GM10266 (cell line): ENCODE results near the gene P2RY6.
A peak's percentile ranks its signal among the peaks of the same experiment; 100 is the strongest.

ENCODE experiments used
- DNase-seq: peaks from one replicate; pipeline ENCODE4 v3.0.0; 2012; ENCODE audit errors: extremely low spot score
- TF ChIP-seq, protein P1 (sequence below): IDR thresholded peaks from 2 replicates; pipeline ENCODE4 v1.5.1; 2012; ENCODE audit warnings: mild to moderate bottlenecking, low read depth; ENCODE audit not compliant: control insufficient read depth, insufficient read depth; ENCODE audit errors: missing control alignments

The P2RY6 gene

DNA sequence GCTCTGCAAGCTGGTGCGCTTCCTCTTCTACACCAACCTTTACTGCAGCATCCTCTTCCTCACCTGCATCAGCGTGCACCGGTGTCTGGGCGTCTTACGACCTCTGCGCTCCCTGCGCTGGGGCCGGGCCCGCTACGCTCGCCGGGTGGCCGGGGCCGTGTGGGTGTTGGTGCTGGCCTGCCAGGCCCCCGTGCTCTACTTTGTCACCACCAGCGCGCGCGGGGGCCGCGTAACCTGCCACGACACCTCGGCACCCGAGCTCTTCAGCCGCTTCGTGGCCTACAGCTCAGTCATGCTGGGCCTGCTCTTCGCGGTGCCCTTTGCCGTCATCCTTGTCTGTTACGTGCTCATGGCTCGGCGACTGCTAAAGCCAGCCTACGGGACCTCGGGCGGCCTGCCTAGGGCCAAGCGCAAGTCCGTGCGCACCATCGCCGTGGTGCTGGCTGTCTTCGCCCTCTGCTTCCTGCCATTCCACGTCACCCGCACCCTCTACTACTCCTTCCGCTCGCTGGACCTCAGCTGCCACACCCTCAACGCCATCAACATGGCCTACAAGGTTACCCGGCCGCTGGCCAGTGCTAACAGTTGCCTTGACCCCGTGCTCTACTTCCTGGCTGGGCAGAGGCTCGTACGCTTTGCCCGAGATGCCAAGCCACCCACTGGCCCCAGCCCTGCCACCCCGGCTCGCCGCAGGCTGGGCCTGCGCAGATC is 37.5 kb upstream of the P2RY6 start:
- TF ChIP-seq, protein P1, sequence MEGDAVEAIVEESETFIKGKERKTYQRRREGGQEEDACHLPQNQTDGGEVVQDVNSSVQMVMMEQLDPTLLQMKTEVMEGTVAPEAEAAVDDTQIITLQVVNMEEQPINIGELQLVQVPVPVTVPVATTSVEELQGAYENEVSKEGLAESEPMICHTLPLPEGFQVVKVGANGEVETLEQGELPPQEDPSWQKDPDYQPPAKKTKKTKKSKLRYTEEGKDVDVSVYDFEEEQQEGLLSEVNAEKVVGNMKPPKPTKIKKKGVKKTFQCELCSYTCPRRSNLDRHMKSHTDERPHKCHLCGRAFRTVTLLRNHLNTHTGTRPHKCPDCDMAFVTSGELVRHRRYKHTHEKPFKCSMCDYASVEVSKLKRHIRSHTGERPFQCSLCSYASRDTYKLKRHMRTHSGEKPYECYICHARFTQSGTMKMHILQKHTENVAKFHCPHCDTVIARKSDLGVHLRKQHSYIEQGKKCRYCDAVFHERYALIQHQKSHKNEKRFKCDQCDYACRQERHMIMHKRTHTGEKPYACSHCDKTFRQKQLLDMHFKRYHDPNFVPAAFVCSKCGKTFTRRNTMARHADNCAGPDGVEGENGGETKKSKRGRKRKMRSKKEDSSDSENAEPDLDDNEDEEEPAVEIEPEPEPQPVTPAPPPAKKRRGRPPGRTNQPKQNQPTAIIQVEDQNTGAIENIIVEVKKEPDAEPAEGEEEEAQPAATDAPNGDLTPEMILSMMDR: no peak
- DNase-seq: no peak

DNA sequence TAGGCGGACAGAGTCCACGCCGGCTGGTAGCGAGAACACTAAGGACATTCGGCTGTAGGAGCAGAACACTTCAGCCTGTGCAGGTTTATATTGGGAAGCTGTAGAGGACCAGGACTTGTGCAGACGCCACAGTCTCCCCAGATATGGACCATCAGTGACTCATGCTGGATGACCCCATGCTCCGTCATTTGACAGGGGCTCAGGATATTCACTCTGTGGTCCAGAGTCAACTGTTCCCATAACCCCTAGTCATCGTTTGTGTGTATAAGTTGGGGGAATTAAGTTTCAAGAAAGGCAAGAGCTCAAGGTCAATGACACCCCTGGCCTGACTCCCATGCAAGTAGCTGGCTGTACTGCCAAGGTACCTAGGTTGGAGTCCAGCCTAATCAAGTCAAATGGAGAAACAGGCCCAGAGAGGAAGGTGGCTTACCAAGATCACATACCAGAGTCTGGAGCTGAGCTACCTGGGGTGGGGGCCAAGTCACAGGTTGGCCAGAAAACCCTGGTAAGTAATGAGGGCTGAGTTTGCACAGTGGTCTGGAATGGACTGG is 36.8 kb upstream of the P2RY6 start:
- DNase-seq: no peak
- TF ChIP-seq, protein P1: no peak

DNA sequence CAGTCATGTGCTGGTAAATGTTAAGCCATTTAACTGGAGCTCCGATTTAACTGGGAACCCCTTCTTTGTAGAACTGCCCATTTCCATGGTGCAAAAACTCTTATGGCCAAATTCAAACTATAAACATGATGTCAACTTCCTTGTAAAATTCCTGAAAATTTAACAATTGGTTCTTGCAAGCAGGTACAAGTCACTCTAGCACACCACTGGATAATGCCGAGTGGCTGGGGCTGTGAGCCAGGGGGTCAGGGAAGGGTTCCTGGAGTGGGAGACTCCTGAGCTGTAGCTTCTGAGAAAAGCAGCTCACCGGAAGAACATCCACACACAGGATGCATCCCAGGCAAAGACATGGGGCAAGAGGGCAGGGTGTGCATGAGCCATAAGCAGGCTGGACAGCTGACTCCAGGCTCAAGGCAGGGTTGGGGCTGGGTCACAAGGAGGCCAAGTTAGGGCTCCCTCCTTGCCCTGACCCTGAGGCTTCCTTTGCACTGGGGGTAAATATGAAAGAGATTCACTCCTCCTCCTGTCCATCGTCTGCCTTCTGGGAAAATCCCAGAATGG is 35.9 kb upstream of the P2RY6 start:
- DNase-seq: no peak
- TF ChIP-seq, protein P1: no peak

DNA sequence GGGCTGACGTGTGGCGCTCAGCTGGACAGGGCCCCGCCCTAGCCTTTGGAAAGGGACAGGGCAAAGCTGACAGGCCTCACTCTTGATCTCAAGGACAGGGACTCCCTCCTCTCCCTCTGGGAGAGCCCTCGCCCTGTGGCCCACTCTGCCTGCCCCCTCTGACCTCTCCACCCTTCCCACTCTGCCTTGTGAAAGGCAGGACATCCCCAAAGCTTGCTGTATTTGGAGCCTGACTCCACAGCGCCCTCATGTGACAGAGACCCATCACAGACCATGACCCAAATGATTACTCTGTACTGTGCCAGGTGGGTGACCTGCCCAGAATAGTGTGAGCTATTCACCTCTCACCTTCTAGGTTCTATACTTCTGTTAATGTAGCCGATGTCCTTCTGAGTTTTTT is 35.3 kb upstream of the P2RY6 start:
- TF ChIP-seq, protein P1: peak; percentile 72
- DNase-seq: peak; percentile 84

DNA sequence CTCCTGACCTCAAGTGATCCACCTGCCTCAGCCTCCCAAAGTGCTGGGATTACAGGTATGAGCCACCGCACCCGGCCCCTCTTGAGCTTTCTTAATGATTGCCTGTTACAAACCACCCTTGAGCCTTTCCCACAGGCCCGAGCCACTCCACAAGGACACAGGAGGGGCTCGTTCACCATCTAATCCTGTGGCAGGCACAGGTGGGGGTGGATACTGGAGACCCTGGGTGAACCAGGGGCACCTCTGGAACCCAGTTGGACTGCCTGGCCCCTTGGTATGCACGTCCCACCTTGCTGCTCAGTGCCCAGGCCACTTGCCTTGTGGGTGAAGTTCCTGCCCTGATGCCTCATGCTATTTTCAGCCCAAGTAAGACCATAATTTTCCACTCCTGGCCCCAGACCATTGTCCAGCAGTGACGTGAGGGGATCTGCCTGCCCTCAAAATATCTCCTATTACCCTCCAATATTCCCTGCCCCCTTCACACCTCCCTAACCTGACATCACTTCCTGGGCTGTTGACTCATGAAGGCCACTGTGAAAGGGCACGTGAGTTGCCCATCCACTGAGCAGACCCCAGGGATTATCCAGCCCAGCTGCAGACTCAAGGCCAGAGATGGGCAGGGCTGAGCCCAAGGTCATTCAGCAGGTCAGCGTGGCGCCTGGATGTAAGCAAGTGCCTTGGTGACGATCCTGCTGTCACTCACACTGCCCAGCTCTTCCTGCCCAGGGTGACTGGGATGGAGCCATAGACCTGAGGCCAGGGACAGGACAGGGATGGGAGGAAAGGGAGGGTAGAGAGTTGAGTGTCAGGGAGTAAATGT is 34.5 kb upstream of the P2RY6 start:
- DNase-seq: no peak

DNA sequence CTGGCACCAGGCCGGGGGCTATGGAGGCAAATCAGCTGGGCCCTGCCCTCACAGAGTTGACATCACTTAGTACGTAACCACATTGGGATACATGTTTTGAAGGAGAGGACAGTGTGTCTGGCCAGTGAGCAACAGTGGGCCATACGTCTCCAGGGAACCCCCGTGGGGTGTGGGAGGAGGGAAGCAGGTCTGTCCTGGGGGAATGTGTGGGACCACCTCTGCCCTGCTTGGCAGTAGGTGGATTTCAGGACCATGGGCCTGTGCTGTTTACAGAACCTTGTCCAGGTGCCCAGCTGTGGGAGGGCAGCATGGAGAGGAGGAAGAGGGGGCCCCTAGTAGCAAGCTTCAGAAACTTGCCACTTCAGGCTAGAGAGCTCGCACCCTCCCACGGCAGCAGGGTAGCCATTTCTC is 33.0 kb upstream of the P2RY6 start:
- TF ChIP-seq, protein P1: no peak
- no peak for DNase-seq

More for the DNA sequence above, 34.5 kb upstream of the P2RY6 start:
- TF ChIP-seq, protein P1: no peak

DNA sequence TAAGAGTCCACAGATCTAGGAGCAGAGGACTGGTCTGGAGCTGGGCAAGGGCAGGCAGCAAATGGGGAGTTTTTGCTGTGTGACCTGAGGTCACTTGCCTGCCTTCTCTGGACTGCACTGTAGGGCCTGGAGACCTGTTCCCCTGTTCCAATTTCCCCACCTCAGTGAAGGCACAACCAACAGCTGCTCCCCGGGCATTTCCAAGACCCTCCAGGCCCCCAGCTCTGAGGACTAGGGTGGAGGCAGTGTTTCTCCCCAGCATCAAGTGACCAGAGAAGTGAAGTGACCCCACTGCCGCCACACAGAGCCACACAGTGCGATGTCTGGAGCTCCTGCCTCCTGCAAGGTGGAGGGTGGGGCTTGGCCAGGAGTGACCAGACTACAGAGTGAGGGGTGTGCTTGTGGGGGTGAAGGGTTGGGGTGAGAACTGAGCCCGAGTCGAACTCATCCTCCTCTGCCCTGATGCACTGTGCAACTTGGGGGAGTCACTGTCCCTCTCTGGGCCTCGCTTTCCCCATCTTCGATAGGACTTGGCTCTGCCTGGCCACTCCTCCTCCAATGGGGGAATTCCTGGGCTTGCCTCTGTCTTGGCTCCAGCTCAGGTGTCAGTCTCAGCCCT is 32.5 kb upstream of the P2RY6 start:
- DNase-seq: no peak
- TF ChIP-seq, protein P1: no peak
